PC-3 (cell line): ENCODE results near the gene DGKE.

Experiments
- EZH2phosphoT487 ChIP-seq: fragments of 300-600 bp; sonication (generic); IDR thresholded peaks from 2 replicates; pipeline ENCODE4 v1.6.1; 2018; ENCODE audit warnings: mild to moderate bottlenecking, antibody characterized with exemption, low read length, borderline replicate concordance
- TF ChIP-seq, protein P1 (sequence below): fragments of 300-600 bp; sonication (generic); conservative IDR thresholded peaks from 2 replicates; pipeline ENCODE4 v1.5.1; 2017; ENCODE audit warnings: antibody characterized with exemption, low read depth, mild to moderate bottlenecking, low read length

DNA sequence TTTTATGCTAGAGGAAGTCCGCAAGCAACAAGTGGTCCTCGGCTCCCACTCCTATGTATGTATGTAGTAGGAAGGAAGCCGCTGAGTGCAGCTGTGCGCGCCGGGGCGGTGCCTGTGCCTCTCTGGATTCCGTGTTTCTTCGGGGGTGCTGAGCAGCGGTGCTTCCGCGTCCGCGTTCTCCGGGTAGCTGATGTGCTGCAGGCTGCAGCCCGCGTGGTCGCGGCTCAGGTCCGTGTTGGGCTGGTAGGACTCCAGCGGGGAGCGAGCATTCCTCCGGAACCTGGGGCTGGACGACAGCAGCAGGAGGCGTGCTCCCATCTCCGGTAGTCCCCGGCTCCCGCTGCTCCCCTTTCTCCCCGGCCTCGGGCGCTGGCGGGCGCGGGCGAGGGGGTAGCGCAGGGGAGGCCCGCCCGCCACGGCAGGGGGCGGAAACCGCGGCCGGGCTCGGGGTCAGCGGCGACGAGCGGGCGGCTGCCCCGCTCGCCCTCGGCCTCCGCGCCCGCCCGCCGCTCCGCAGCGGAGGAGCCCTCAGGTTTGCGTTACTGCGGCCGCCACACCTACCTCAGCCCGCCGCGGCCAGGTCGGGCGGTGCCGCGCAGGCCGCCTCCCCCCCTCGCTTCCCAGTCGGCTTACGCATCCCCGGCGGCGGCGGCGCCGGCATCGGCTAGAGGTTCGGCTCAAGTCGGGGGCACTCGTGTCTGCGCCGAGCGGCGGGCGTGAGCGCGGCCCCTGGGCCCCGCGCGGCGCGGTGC, 718 bp upstream of the DGKE start:
- TF ChIP-seq, protein P1, sequence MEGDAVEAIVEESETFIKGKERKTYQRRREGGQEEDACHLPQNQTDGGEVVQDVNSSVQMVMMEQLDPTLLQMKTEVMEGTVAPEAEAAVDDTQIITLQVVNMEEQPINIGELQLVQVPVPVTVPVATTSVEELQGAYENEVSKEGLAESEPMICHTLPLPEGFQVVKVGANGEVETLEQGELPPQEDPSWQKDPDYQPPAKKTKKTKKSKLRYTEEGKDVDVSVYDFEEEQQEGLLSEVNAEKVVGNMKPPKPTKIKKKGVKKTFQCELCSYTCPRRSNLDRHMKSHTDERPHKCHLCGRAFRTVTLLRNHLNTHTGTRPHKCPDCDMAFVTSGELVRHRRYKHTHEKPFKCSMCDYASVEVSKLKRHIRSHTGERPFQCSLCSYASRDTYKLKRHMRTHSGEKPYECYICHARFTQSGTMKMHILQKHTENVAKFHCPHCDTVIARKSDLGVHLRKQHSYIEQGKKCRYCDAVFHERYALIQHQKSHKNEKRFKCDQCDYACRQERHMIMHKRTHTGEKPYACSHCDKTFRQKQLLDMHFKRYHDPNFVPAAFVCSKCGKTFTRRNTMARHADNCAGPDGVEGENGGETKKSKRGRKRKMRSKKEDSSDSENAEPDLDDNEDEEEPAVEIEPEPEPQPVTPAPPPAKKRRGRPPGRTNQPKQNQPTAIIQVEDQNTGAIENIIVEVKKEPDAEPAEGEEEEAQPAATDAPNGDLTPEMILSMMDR = no peak
- no peak for TF ChIP-seq EZH2phosphoT487
